Fibroblast of peridontal ligament (primary cell): ENCODE results near the gene FAM3C.

ENCODE experiments used
- DNase-seq: peaks from one replicate; pipeline ENCODE4 v3.0.0-alpha.2; 2010; ENCODE audit errors: extremely low read depth

The FAM3C gene

GRCh38 chr7:121379930-121380329 is 16.2 kb downstream of the FAM3C start:
- DNase-seq: no peak

DNA sequence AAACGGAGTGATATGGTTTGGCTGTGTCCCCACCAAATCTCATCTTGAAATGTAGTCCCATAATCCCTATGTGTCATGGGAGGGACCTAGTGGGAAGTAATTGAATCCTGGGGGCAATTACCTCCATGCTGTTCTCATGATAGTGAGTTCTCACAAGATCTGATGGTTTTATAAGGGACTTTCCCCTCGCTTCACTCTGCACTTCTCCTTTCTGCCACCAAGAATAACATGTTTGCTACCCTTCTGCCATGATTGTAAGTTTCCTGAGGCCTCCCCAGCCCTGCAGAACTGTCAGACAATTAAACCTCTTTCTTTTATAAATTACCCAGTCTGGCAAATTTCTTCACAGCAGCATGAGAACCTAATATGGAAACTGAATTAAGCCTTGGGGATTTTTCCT is 19.1 kb downstream of the FAM3C start:
- no peak for DNase-seq

- no peak for DNase-seq
Observed at GRCh38 chr7:121373177-121373576, 22.9 kb downstream of the FAM3C start.

DNA sequence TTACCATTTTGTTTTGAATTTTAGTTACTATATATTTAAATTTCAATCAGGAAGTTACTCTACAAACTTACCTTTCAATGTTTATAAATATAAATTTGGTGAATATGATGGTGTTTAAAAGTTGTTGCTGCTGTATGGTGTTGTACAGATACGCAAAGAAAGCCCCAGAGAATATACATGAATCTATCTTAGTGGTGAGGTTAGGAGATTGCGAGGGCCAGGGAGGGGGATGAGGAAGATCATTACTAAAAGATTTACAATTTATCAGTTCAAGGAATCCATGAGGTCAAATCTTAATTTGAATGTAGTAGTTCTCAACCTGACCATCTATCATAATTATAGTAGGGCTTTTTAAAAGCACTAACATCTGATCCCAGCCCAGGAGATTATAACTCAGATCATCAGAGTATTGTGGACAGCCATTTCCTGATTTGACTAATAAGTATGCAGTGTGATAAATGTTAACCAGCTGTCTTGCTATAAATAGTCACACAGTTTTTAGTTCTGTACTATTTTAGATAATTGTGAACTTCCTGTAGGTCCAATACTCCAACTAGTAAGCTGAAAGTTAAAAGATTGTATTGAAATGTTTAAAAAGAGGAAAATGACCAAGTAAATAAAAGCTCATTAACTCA is 23.6 kb downstream of the FAM3C start:
- DNase-seq: no peak

DNA sequence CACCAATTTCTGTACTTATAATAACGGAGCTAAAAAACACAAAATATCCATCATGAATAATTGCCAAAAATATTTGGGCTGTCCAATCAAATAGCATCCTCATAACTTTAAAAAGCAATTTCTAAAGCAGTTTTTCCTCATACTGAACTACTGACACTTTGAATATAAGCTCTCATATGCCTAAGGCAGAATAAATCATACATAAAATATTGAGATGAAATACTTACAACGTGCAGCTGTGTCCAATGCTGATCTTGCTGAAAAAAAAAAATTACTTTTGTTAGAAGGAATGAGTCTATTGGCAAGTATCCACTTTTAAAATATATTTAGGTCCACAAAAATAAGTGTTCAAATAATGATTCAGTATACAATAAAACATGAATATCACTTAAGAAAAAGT is 24.2 kb downstream of the FAM3C start:
- peak; percentile 14 for DNase-seq

- DNase-seq: no peak
Observed at GRCh38 chr7:121371367-121371766, 24.7 kb downstream of the FAM3C start.

DNA sequence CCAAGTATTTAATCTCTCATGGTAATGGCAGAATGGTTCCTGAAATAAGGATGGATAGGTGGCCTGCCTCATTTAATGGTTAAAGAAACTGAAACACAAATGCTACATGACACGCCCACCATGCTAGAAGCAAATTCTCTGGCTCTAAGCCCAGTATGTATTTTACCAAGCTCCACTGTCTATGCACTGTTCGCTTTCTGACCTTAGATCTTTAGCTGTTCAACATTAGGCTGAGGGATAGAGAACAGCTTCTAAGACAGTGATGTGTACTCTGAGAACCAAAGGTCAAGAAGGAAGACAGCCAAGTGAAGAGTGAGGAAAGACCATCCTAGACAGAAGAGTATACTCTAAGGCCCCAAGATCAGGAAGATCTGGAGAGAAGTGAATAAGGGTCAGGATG is 26.6 kb downstream of the FAM3C start:
- peak; percentile 74 for DNase-seq

GRCh38 chr7:121366852-121367431 is 29.2 kb downstream of the FAM3C start:
- peak; percentile 77 for DNase-seq

- DNase-seq: no peak
Observed at GRCh38 chr7:121360564-121360963, 35.5 kb downstream of the FAM3C start.

DNA sequence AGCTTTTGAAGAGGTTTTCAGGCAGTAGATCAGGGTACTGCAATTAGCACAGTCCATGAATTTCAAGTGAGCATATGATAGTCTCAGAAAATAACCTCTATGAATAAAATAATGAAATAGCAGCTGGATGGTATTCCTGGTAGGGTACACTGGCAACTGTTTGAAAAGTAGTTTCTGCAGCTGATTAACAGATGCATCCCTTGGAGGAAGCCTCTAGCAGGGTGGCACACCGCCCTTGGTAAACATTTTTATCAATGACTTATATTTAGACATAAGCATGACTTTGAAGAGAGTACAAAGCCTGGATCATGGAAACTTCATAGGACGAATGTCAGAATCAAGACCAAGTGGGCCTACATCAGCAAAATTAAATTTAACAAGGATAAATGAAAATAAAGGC is 40.5 kb downstream of the FAM3C start:
- no peak for DNase-seq

- DNase-seq: no peak
Observed at GRCh38 chr7:121352323-121352722, 43.8 kb downstream of the FAM3C start.

DNA sequence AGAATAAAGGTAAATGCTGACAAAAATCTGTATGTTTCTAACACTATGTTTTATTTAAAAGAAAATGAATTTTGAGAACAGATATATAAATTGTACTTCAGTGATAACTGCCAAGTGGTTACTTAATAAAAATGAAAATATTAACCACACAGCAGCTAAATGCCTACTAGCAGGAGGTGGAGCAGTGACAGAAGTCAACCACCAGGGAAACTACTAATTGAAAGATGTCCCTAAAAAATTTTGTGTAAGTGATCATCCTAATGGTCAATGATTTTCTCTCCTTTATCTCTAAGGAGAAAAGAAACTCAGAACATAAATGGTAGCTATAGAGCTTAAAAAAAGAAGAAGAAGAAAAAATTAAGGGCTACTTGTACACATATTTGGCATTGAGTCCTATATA is 44.4 kb downstream of the FAM3C start:
- DNase-seq: no peak

DNA sequence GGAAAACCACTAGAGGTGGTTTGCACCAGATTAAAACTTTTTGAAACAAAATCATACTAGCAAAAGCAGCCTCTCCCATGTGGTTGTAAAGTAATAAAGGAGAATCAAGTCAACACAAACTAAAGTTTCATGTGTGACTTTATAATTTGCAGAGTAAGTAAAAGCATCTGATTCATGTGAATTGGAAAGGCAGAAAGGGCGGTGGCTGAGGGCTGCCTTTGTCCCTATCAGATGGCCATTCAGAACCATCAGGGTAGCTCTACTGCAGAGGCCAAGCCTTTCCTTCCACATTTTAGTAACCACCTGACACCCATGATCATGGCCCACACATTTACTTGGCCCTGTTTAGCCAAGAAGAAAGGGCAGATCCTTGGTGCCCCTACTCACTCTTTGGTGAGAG is 51.6 kb downstream of the FAM3C start:
- DNase-seq: no peak

DNA sequence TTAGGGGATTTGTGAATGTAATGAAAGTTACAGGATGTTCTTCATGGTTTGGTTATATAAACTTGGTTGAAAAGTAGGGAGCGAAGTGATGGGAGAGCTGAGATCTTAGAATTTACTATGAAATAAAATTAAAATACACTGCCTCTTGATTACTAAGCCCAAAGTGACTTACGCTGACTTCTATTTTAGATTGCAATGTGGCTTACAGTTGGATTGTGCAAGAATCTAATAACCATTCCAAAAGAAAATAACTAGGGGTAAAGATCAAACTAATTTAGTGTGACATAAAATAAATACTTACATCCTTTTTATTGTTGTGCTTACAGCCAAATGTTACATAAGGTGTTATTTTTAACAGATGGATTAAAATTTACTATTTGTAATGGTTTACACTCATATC is 52.0 kb downstream of the FAM3C start:
- peak; percentile 54 for DNase-seq

DNA sequence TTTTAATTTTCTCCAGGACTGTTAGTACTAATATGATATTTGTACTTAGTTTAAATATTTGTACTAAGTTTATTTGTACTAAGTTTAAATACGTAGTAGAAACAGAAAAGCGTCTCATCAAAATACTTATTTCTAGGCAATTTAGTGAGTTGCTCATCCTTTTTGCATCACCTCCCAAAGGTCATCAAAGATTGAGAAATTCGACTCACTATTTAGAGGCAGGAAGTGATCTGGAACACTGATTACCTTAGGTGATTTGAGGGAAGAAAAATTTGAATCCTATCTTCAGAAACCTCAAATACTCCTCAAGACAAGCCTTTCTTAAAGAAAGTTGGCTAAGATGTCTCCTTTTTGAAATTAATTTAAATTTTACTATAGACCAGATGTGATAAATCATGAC is 52.8 kb downstream of the FAM3C start:
- DNase-seq: no peak

DNA sequence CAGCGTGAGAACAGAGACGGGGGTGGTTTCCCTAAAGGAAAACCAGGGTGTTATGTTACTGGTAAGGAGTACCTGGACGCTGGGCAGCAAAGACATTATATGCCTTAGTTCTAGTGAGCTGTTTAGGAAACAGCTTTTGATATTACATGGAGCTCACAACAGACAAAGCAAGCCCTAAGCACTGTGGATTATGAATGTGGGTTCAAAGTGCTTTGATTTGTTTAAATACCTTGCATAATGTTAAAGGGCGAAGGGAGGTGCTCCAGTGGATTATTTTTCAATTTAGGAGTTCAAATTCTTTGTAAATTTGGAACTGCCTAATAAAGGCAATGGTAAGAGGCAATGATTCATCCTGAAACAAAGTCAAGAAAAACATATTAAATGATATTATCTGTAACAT is 53.5 kb downstream of the FAM3C start:
- no peak for DNase-seq

- no peak for DNase-seq
Observed at GRCh38 chr7:121341933-121342332, 54.2 kb downstream of the FAM3C start.

GRCh38 chr7:121339082-121339481 is 57.0 kb downstream of the FAM3C start:
- no peak for DNase-seq

- peak; percentile 75 for DNase-seq
Observed at GRCh38 chr7:121337398-121337797, 58.7 kb downstream of the FAM3C start.

GRCh38 chr7:121336579-121336978 is 59.5 kb downstream of the FAM3C start:
- DNase-seq: peak; percentile 33

- DNase-seq: peak; percentile 75
Observed at GRCh38 chr7:121334875-121335648, 61.0 kb downstream of the FAM3C start.

DNA sequence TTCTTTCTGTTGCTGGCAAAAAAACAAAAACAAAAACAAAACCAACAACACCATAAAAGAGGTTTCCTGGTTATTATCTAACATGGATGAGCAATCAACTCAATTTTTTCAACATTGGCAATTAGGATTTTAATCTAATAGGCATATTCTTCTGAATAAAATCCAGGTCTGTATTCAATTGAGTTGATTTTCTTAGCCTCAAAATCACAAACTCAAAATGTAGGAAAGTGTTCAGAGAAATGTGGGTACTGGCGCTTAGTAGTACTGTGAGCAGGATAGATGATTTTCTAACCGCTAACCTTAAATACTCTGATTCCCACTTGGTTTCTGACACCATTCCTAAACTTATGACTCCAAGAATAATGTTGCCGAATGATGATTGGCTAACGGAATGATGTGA is 61.7 kb downstream of the FAM3C start:
- no peak for DNase-seq

- DNase-seq: no peak
Observed at GRCh38 chr7:121331574-121331973, 64.5 kb downstream of the FAM3C start.
